A673 (cell line): Measurements from ENCODE around the gene TLNRD1.

Source experiments
- CTCF ChIP-seq: fragments of 300-800, 200-600 bp; sonication (generic); conservative IDR thresholded peaks from 2 replicates; pipeline ENCODE4 v1.5.1; 2017; ENCODE audit warnings: low read depth, mild to moderate bottlenecking, antibody characterized with exemption, low read length, moderate library complexity, mixed read lengths
- EZH2 ChIP-seq: fragments of 200-600 bp; sonication (generic); IDR thresholded peaks from 2 replicates; pipeline ENCODE4 v1.6.1; 2017; ENCODE audit warnings: borderline replicate concordance, low read depth, mild to moderate bottlenecking, mixed read lengths, antibody characterized with exemption, low read length; ENCODE audit not compliant: poor library complexity, severe bottlenecking

GRCh38 chr15:81018197-81018596 lies 17.5 kb downstream of the TLNRD1 start:
- TF ChIP-seq CTCF (no peak), EZH2 (no peak)
